ENCODE measurements around the gene PPP2R3B.
"Not testable (repeated sequence)": the region's sequence is repeated elsewhere in the genome, so short reads cannot be mapped to it uniquely, and the experiment has no call there.

PPP2R3B gene

GRCh38 chrX:351736-352135 lies 35.0 kb downstream of the PPP2R3B start:
- DNase-seq, result no peak

DNA sequence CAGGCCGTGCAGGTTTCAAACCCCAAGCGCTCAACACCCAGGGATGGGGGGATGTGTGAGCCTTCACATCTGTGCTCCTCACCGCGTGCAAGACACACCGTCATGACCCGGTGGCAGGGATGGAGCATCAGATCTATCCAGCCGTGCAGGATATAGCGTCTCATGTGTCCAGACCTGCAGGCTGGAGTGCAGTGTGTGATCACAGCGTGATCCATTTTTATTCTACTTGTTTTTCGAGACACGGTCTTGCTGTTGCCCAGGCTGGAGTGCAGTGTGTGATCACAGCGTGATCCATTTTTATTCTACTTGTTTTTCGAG lies 35.4 kb downstream of the PPP2R3B start:
- DNase-seq, result not testable (repeated sequence)

GRCh38 chrX:350534-351323 lies 36.0 kb downstream of the PPP2R3B start:
- DNase-seq, result no peak

DNA sequence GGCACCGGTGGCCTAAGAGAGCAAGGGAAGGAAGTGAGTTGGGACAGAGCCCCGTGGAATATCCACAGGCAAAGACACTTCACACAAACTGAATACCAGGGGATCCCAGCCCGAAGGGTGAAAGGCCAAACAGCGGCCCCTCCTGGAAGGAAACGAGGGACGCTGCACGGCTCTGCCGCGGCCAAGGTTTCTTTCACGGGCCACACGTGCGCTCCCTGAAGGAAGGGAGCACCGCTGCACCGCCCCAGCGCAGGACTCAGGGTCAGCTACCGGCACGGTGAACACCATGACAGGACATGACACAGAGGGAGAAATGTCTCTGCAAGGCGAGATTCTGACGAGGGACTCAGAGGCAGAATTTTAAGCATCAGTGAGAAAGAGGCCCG lies 36.6 kb downstream of the PPP2R3B start:
- DNase-seq, result no peak

- DNase-seq, result no peak
Measured at GRCh38 chrX:349702-350101, 37.0 kb downstream of the PPP2R3B start.

- no peak for DNase-seq
Measured at GRCh38 chrX:349196-349595, 37.5 kb downstream of the PPP2R3B start.

DNA sequence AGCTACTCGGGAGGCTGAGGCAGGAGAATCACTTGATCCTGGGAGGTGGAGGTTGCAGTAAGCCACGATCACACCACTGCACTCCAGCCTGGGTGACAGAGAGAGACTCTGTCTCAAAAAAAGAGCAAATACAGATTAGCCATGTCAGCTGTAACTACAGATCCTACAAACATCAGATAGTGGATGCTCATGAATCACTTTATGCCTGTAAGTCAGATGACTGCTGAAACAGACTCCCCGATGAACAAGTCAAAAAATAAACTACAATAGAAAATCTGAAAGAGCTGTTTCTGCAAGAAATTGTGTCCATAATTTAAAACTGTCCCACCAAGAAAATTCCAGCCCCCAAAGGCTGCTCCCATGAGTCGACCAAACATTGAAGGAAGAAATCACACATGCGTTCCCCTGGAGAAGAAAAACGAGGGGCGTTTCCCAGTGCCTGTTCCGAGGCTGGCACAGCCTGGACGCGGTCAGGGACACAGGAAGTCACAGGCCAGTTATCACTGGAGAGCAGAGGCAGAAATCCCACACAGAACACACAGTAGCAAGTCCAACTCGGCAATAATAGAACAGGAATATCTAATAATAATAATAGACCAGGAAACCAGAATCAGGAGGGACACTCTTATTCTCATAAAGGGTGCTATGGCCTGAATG lies 38.1 kb downstream of the PPP2R3B start:
- DNase-seq, result no peak

- no peak for DNase-seq
Measured at GRCh38 chrX:347351-348117, 39.2 kb downstream of the PPP2R3B start.

DNA sequence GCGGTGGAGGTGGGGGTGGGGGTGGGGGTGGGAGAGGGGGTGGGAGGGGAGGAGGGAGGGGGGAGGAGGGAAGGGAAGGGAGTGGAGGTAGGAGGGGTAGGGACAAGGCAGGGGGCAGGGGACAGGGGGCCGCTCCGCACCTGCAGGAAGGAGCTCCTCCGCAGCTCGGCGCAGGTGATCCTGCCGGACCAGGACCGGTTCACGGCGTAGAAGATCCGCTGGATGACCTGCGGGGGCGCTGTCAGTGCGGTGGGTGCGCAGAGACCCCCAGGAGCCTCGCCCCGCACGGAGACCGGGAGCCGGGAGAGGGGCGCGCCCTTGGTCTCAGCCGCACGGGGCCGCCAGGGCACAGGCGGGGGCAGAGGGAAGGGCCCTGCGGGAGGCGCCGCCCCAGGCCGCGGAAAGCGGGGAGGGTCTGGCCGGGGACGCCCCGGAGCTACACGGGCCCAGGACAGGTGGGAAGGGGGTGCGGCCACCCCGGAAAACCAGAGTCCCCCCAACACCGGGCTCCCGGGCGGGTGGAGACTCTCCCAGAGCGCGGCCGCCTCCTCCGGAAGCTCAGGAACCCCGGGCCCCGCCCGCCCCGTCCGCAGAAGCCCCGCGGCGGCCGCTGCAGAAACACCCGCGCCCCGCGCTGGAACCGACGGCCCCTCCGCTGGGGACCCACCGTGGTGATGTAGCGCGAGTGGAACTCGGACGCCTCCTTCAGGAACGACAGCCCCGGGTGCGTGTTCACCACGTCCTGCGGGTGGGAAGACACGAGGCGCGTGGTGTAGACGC lies 40.5 kb downstream of the PPP2R3B start:
- DNase-seq, result no peak

DNA sequence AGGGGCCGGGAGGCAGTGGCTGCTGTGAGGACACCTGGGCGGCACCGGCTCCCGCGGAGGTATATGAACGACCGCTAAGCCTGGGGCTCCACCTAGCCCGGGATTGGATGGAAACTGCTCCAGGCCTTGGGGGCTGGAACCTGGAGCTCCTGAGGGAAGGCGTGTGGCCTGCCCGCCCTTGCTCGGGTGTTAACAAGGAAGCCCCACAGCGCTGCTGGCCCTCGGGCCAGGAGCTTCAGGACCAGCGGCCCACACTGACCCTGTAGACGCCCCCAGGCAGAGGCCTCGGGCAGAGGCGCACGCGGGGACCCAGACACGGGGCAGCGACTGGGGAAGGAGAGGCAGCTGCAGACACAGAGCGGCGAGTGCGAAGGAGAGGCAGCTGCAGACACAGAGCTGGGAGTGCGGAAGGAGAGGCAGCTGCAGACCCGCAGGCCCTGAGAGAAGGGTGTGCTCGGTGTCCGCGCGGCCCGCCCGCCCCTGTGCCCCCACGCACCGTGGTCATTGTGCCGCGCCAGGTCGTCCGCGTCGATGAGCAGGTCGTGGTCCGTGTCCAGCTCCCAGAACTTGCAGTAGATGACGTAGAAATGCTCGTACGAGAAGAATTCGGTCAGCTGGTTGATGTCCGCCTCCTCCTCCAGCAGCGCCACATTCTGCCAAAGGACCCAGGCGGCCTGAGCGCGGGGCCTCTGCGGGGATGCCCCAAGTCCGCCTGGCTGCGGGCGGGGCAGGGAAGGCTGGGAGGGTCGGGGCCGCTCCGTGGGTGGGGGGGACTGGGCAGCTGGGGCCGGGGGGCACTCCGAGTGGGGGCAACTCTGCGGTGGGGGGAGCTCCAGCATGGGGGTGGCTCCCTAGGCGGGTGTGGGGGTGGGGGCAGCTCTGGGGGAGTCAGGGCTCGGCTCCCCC lies 41.4 kb downstream of the PPP2R3B start:
- DNase-seq, result no peak

GRCh38 chrX:344371-344901 lies 42.3 kb downstream of the PPP2R3B start:
- DNase-seq, result no peak

DNA sequence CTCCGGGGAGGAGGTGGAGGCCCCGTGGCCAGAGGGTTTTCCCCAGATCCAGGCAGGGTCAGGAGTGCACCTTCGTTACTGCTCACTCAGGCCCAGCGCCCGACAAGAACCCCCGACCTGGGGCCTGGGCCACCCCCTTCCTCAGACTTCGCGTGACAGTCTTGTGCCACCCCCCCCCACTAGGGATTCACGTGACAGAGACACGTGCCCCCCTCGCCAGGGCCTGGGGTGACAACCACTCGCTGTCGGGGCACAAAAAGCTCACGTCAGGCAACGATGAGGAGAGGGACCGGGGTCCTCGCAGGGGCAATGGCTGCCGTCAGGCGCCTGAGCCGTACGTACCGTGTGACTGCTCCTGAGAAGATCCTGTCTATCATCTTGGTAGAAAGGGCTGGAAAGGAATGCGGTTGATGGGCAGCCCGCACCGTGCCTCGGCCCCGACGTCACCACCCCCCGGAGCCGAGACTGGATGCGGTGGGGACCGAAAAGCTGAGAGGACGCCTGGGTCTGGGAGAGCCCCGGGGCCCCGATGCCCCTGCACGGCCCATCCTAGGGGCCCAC lies 45.1 kb downstream of the PPP2R3B start:
- no peak for DNase-seq

- DNase-seq, result no peak
Measured at GRCh38 chrX:340641-341423, 45.9 kb downstream of the PPP2R3B start.

DNA sequence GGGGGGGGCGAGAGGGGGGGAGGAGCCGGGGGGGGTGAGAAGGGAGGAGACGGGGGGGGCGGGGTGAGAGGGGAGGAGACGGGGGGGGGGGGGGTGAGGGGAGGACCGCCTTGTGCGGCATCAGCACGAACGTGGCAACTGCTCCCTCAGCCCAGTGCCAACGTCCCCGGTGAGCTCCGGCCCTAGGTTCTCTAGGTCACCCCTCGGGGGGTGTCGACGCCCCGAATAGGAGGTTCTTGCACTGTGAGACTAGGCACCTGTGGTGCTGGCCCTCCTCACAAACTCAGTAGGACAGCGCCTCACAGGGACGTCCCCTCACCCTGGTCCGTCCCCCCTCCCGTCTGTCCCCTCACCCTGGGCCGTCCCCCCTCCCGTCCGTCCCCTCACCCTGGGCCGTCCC lies 46.6 kb downstream of the PPP2R3B start:
- DNase-seq, result no peak

- no peak for DNase-seq
Measured at GRCh38 chrX:338836-339400, 47.8 kb downstream of the PPP2R3B start.

GRCh38 chrX:338281-338835 lies 48.3 kb downstream of the PPP2R3B start:
- no peak for DNase-seq

DNA sequence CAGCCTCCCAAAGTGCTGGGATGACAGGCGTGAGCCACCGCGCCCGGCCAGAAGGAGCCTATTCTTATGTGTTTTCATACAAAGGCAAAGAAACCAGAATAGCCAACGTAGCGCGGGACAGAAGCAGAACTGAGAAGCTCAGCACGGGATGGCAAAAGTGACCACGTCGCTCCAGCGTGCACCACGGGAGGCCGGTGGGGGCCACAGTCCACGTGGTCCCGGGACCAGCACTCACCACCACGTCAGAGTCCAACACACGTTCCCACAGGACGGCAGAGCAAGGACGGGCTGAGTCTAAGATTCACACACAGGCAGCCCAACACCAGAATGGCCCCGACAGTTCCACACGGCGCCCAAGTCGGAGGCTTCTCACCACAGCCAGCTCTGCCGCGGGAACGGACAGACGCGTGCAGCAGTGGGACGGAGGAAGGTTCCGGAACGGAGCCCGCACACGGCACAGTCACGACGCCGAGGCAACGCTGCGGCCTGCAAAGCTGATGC lies 49.3 kb downstream of the PPP2R3B start:
- DNase-seq, result no peak

- no peak for DNase-seq
Measured at GRCh38 chrX:336227-336626, 50.5 kb downstream of the PPP2R3B start.

DNA sequence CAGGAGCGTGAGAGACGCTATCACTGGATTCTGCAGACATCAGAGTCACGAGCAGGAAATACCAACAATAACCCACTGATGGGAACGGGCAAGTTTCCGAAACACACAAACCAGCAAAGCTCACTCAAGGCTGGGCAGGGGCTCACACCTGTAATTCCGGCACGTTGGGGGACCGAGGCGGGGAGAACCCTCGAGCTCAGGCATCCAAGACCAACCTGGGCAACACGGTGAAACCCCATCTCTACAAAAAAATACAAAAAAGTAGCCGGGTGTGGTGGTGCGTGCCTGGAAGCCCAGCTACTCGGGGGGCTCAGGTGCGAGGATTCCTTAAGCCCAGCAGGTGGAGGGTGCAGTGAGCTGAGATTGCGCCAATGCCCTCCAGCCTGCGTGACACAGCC lies 51.0 kb downstream of the PPP2R3B start:
- DNase-seq, result no peak

Data from NCI-H1105 (cell line).